ENCODE results near the gene KCND3. TPM values are rescaled to one million over a fixed set of nuclear protein-coding genes. Genes with fewer than 3 reads are reported as not detected.

KCND3 gene
- total RNA-seq, 3 donors from 2014 or later (not counting 1 experiment from before 2014, with no cell fraction given) = 0.07 to 0.16 TPM; not detected in 1

GRCh38 chr1:111846842-111847241 lies 142.6 kb downstream of the KCND3 start:
- no peaks in the 10 kb centered on the region for H3K36me3 ChIP-seq (ENCODE audit: control insufficient read depth, insufficient read depth, low read length)
- H3K4me1 ChIP-seq (ENCODE audit: control insufficient read depth, insufficient read depth, low read length) = no peaks in the 10 kb centered on the region
- H3K27me3 Mint-ChIP-seq (ENCODE audit: low read depth in 2 of 2) = peaks cover 27 to 45% of the 10 kb centered on the region in 2 donors
- no peak overlapping the region for H3K27ac Mint-ChIP-seq
- H3K4me1 Mint-ChIP-seq = no peaks in the 10 kb centered on the region
- H3K4me3 Mint-ChIP-seq = no peak overlapping the region
- H3K9me3 Mint-ChIP-seq = no peaks in the 10 kb centered on the region
- no peaks in the 10 kb centered on the region for H3K36me3 Mint-ChIP-seq
- TF ChIP-seq, protein P1, sequence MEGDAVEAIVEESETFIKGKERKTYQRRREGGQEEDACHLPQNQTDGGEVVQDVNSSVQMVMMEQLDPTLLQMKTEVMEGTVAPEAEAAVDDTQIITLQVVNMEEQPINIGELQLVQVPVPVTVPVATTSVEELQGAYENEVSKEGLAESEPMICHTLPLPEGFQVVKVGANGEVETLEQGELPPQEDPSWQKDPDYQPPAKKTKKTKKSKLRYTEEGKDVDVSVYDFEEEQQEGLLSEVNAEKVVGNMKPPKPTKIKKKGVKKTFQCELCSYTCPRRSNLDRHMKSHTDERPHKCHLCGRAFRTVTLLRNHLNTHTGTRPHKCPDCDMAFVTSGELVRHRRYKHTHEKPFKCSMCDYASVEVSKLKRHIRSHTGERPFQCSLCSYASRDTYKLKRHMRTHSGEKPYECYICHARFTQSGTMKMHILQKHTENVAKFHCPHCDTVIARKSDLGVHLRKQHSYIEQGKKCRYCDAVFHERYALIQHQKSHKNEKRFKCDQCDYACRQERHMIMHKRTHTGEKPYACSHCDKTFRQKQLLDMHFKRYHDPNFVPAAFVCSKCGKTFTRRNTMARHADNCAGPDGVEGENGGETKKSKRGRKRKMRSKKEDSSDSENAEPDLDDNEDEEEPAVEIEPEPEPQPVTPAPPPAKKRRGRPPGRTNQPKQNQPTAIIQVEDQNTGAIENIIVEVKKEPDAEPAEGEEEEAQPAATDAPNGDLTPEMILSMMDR (IDR thresholded peaks at IDR 0.05) = no peak
- H3K27ac ChIP-seq (ENCODE audit: low read length) = no peak overlapping the region
- no peaks in the 10 kb centered on the region for H3K27me3 ChIP-seq (ENCODE audit: control insufficient read depth, insufficient read depth, low read length)
- WGBS (ENCODE audit: insufficient coverage) = 84% methylated on average over 8 of the region's 8 CpGs
- H3K4me3 ChIP-seq (ENCODE audit: low read length) = no peak overlapping the region
- intact Hi-C loops (cut with micrococcal nuclease) = no loop called here
- ATAC-seq (no peak), DNase-seq (no peak)
- no peaks in the 10 kb centered on the region for H3K9me3 ChIP-seq (ENCODE audit: control insufficient read depth, insufficient read depth, low read length)

- H3K27ac ChIP-seq (ENCODE audit: low read length) = no peak overlapping the region
- no peaks in the 10 kb centered on the region for H3K27me3 ChIP-seq (ENCODE audit: control insufficient read depth, insufficient read depth, low read length)
- Mint-ChIP-seq H3K9me3 (no peaks in the 10 kb centered on the region), H3K4me1 (no peaks in the 10 kb centered on the region), H3K27ac (no peak overlapping the region), H3K36me3 (no peaks in the 10 kb centered on the region), H3K4me3 (no peak overlapping the region), H3K27me3 (ENCODE audit: low read depth in 2 of 2) (peaks cover 19 to 52% of the 10 kb centered on the region in 2 donors)
- no peak for ATAC-seq
- WGBS (ENCODE audit: insufficient coverage) = 50% methylated on average over 2 of the region's 2 CpGs
- no peaks in the 10 kb centered on the region for H3K9me3 ChIP-seq (ENCODE audit: control insufficient read depth, insufficient read depth, low read length)
- intact Hi-C loops (cut with micrococcal nuclease) = no loop called here
- TF ChIP-seq, protein P1 (IDR thresholded peaks at IDR 0.05) = no peak
- no peaks in the 10 kb centered on the region for H3K4me1 ChIP-seq (ENCODE audit: control insufficient read depth, insufficient read depth, low read length)
- H3K36me3 ChIP-seq (ENCODE audit: control insufficient read depth, insufficient read depth, low read length) = no peaks in the 10 kb centered on the region
- DNase-seq = no peak
- H3K4me3 ChIP-seq (ENCODE audit: low read length) = no peak overlapping the region
These were observed 146.3 kb downstream of the KCND3 start for GRCh38 chr1:111843177-111843576.

DNA sequence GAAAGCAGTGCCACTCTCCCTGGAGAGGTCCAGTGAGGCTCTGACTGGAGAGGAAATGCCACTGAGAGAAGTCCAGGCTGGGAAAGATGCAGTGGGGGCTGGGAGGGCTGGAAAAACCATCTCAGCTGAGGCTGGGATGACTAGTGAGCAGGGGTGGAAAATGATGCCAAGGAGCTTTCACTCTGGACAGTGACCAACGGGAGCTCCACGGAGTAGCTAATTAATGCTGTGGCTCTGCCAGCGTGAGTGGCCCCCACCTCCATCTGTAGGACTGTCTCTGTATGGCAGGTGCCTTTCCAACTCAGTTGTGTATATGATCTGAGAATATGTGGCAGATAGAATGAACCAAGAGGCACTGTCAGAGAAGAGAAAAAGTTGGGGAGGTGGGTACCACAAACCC lies 147.1 kb downstream of the KCND3 start:
- DNase-seq (no peak), ATAC-seq (no peak)
- WGBS (ENCODE audit: insufficient coverage) = 86% methylated on average over 3 of the region's 3 CpGs
- Histone ChIP-seq H3K27me3 (ENCODE audit: control insufficient read depth, insufficient read depth, low read length) (no peaks in the 10 kb centered on the region), H3K9me3 (ENCODE audit: control insufficient read depth, insufficient read depth, low read length) (no peaks in the 10 kb centered on the region), H3K4me1 (ENCODE audit: control insufficient read depth, insufficient read depth, low read length) (no peaks in the 10 kb centered on the region), H3K27ac (ENCODE audit: low read length) (no peak overlapping the region), H3K36me3 (ENCODE audit: control insufficient read depth, insufficient read depth, low read length) (no peaks in the 10 kb centered on the region), H3K4me3 (ENCODE audit: low read length) (no peak overlapping the region)
- no peak overlapping the region for H3K4me3 Mint-ChIP-seq
- intact Hi-C loops (cut with micrococcal nuclease) = no loop called here
- H3K36me3 Mint-ChIP-seq = no peaks in the 10 kb centered on the region
- H3K4me1 Mint-ChIP-seq = no peaks in the 10 kb centered on the region
- H3K9me3 Mint-ChIP-seq = no peaks in the 10 kb centered on the region
- peaks cover 19 to 52% of the 10 kb centered on the region in 2 donors for H3K27me3 Mint-ChIP-seq (ENCODE audit: low read depth in 2 of 2)
- no peak overlapping the region for H3K27ac Mint-ChIP-seq
- TF ChIP-seq, protein P1 (IDR thresholded peaks at IDR 0.05) = no peak

- Mint-ChIP-seq H3K9me3 (no peaks in the 10 kb centered on the region), H3K4me3 (no peak overlapping the region), H3K27me3 (ENCODE audit: low read depth in 2 of 2) (peaks cover 19 to 56% of the 10 kb centered on the region in 2 donors), H3K4me1 (no peaks in the 10 kb centered on the region), H3K27ac (no peak overlapping the region), H3K36me3 (no peaks in the 10 kb centered on the region)
- Histone ChIP-seq H3K9me3 (ENCODE audit: control insufficient read depth, insufficient read depth, low read length) (no peaks in the 10 kb centered on the region), H3K4me3 (ENCODE audit: low read length) (no peak overlapping the region), H3K4me1 (ENCODE audit: control insufficient read depth, insufficient read depth, low read length) (no peaks in the 10 kb centered on the region), H3K27me3 (ENCODE audit: control insufficient read depth, insufficient read depth, low read length) (no peaks in the 10 kb centered on the region), H3K36me3 (ENCODE audit: control insufficient read depth, insufficient read depth, low read length) (no peaks in the 10 kb centered on the region), H3K27ac (ENCODE audit: low read length) (no peak overlapping the region)
- 80% methylated on average over 1 of the region's 2 CpGs for WGBS (ENCODE audit: insufficient coverage)
- intact Hi-C loops (cut with micrococcal nuclease) = no loop called here
- ATAC-seq = no peak
- TF ChIP-seq, protein P1 (IDR thresholded peaks at IDR 0.05) = no peak
- no peak for DNase-seq
These were observed 147.7 kb downstream of the KCND3 start for GRCh38 chr1:111841746-111842145.

Measured in natural killer cell (primary cell).